Measurements from ENCODE around the gene S1PR1. TPM values are rescaled to one million over a fixed set of nuclear protein-coding genes. Genes with fewer than 3 reads are reported as not detected.

Gene S1PR1
- total RNA-seq, 1 experiment from 2014 or later, result 0.24 TPM

GRCh38 chr1:101276818-101277217 is 40.0 kb downstream of the S1PR1 start:
- Histone ChIP-seq H4K5ac (ENCODE audit: insufficient read length, low read depth, low read length) (no peak overlapping the region), H2AK5ac (ENCODE audit: insufficient read length, low read length) (no peak overlapping the region), H2BK20ac (ENCODE audit: low read depth, low read length, poor library complexity, severe bottlenecking) (no peak overlapping the region), H3K9ac (ENCODE audit: extremely low read depth, insufficient read length, low read length) (no peak overlapping the region), H3T11ph (ENCODE audit: low read length) (no peak overlapping the region), H2BK5ac (ENCODE audit: insufficient read length, low read length) (no peak overlapping the region), H4K8ac (replicated peaks; ENCODE audit: insufficient read length, low read depth, low read length) (no peak overlapping the region), H4K20me1 (ENCODE audit: control insufficient read depth, insufficient read depth, insufficient read length) (no peaks in the 10 kb centered on the region), H3K18ac (ENCODE audit: insufficient read length, low read depth, low read length) (no peak overlapping the region), H2BK15ac (ENCODE audit: low read depth, low read length) (no peak overlapping the region), H3K4ac (ENCODE audit: low read depth, low read length) (no peak overlapping the region), H3K4me1 (ENCODE audit: insufficient read depth, low read length) (peaks cover 3% of the 10 kb centered on the region; the same call in 1 of the 2 replicates), H3K4me2 (ENCODE audit: insufficient read depth, insufficient read length, low read length) (no peak overlapping the region), H3K14ac (ENCODE audit: insufficient read depth, low read length) (no peak overlapping the region), H2BK120ac (ENCODE audit: low read depth, low read length, poor library complexity, severe bottlenecking) (no peak overlapping the region), H3K27me3 (ENCODE audit: insufficient read depth, low read length) (no peaks in the 10 kb centered on the region), H3K79me1 (ENCODE audit: insufficient read depth, low read depth, low read length, poor library complexity, severe bottlenecking) (no peaks in the 10 kb centered on the region), H3K56ac (ENCODE audit: insufficient read length, low read depth, low read length) (no peak overlapping the region), H3K79me2 (ENCODE audit: insufficient read depth, low read length) (no peaks in the 10 kb centered on the region), H3K23ac (ENCODE audit: insufficient read length, low read depth, low read length) (no peak overlapping the region), H2BK12ac (ENCODE audit: insufficient read length, low read depth, low read length) (no peak overlapping the region), H2AFZ (ENCODE audit: low read length) (no peak overlapping the region), H3K9me3 (ENCODE audit: control insufficient read depth, low read depth, low read length) (no peaks in the 10 kb centered on the region), H3K27ac (ENCODE audit: insufficient read length, low read depth, low read length) (no peak overlapping the region), H3K23me2 (ENCODE audit: insufficient read length, low read depth, low read length, poor library complexity, severe bottlenecking) (no peaks in the 10 kb centered on the region), H4K91ac (ENCODE audit: insufficient read length, low read depth, low read length) (no peak overlapping the region)
- TF ChIP-seq CTCF (conservative IDR thresholded peaks at IDR 0.05), result no peak
- WGBS (ENCODE audit: extremely low coverage, insufficient read length, low lambda C conversion rate), result no CpG with 5 or more reads among the region's 6 CpGs
- Mint-ChIP-seq H3K27ac (no peak overlapping the region), H3K4me3 (no peak overlapping the region), H3K27me3 (ENCODE audit: low read depth) (no peaks in the 10 kb centered on the region; the same call in 1 of the 2 replicates), H3K36me3 (ENCODE audit: insufficient read depth in 1 of 3, low read depth in 3 of 3) (no peaks in the 10 kb centered on the region), H3K9me3 (peaks cover 0 to 5% of the 10 kb centered on the region in 2 experiments; a peak in 3 of 5 replicates), H3K4me1 (no peaks in the 10 kb centered on the region)
- DNase-seq, result no peak

Measured in H9 (cell line).